Nephron (organoid): ENCODE measurements around the gene LIN7C.
A peak's percentile ranks its signal among the peaks of the same experiment; 100 is the strongest.

Experiments used
- H3K27ac Mint-ChIP-seq, 3 experiments: 2 replicates each; pipeline ENCODE4 v1.8.0; 2020; ENCODE audit warnings: mixed read lengths in 3 of 3, mild to moderate bottlenecking in 2 of 3, moderate library complexity in 1 of 3
- H3K27me3 Mint-ChIP-seq: 2 replicates; pipeline ENCODE4 v1.8.0; 2021; ENCODE audit warnings: low read depth, mild to moderate bottlenecking, moderate library complexity, mixed read lengths
- H3K36me3 Mint-ChIP-seq: 2 replicates; pipeline ENCODE4 v1.8.0; 2020; ENCODE audit warnings: low read depth, mixed read lengths
- H3K4me1 Mint-ChIP-seq: 2 replicates; pipeline ENCODE4 v1.8.0; 2020; ENCODE audit warnings: mixed read lengths
- H3K4me3 Mint-ChIP-seq, 3 experiments: 2 replicates each; pipeline ENCODE4 v1.8.0; 2020; ENCODE audit warnings: mild to moderate bottlenecking in 3 of 3, mixed read lengths in 3 of 3, moderate library complexity in 2 of 3
- H3K9me3 Mint-ChIP-seq: 2 replicates; pipeline ENCODE4 v1.8.0; 2020; ENCODE audit warnings: mixed read lengths
- CTCF ChIP-seq, 3 experiments: fragments of 200-600 bp; sonication (generic); IDR thresholded peaks; one replicate each; pipeline ENCODE4 v1.5.0; 2021; ENCODE audit warnings: antibody characterized with exemption in 3 of 3; ENCODE audit not compliant: unreplicated experiment in 3 of 3

LIN7C gene

DNA sequence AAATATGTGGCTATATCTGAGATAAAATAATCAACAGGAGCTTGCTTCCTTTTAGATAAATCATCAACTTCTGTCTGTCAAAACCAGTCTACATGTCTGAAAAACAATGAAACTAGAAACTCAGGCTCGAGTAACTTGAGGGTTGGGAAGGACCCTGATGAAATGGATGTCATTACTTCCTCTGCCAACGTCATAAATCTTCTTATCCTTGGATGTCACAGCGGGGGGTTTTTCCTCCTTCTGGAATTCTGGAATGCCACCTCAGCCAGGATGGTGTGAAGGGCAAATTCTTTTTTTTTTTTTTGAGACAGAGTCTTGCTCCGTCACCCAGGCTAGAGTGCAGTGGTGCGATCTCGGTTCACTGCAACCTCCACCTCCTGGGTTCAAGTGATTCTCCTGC lies 47.4 kb downstream of the LIN7C start:
- Mint-ChIP-seq H3K4me1 (peaks cover 47% of the 10 kb centered on the region), H3K27ac (peak overlapping the region in 2 of 3 experiments; percentile 71 to 88), H3K27me3 (no peaks in the 10 kb centered on the region), H3K36me3 (peaks cover 6% of the 10 kb centered on the region), H3K9me3 (no peaks in the 10 kb centered on the region), H3K4me3 (no peak overlapping the region)
- no peak for TF ChIP-seq CTCF (IDR thresholded peaks at IDR 0.05; ENCODE audit: unreplicated experiment in 3 of 3)

GRCh38 chr11:27458182-27458581 lies 48.4 kb downstream of the LIN7C start:
- Mint-ChIP-seq H3K4me3 (no peak overlapping the region), H3K4me1 (peaks cover 41% of the 10 kb centered on the region), H3K36me3 (peaks cover 6% of the 10 kb centered on the region), H3K27ac (peak overlapping the region in 2 of 3 experiments; percentile 53 to 89), H3K9me3 (no peaks in the 10 kb centered on the region), H3K27me3 (no peaks in the 10 kb centered on the region)
- no peak for TF ChIP-seq CTCF (IDR thresholded peaks at IDR 0.05; ENCODE audit: unreplicated experiment in 3 of 3)

DNA sequence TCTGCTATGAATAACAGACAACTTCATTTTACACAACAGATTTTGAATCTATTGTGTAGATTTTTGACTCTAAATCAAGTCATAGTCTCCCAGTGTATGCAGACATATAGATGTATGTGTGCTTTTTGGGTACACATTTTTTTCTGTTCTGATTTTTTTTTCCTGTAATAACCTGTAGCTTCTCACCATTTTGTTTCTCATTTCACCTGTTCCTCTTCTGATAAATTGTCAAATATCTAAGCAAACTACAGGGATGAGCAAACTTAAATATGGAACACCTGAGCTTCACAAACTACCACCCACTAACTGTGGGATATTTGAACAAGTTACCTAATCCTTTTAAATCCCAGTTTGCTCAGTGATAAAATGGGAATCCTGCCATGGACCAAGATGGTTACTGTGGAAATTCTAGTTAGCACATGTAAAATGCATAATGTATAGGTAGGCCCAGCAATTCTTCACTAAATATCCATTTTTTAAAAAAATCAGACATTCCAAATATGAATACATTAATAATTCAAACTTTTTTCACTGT lies 49.7 kb downstream of the LIN7C start:
- Mint-ChIP-seq H3K27me3 (no peaks in the 10 kb centered on the region), H3K36me3 (peaks cover 6% of the 10 kb centered on the region), H3K4me1 (peaks cover 42% of the 10 kb centered on the region), H3K4me3 (no peak overlapping the region), H3K27ac (peak overlapping the region; percentile 63 to 89 (median 81)), H3K9me3 (no peaks in the 10 kb centered on the region)
- TF ChIP-seq CTCF (IDR thresholded peaks at IDR 0.05; ENCODE audit: unreplicated experiment in 3 of 3), result no peak

GRCh38 chr11:27456140-27456794 lies 50.3 kb downstream of the LIN7C start:
- H3K27me3 Mint-ChIP-seq, result no peaks in the 10 kb centered on the region
- H3K27ac Mint-ChIP-seq, result peak overlapping the region; percentile 63 to 89 (median 81)
- peaks cover 48% of the 10 kb centered on the region for H3K4me1 Mint-ChIP-seq
- H3K4me3 Mint-ChIP-seq, result peak overlapping the region in 1 of 3 experiments; percentile 3
- peaks cover 6% of the 10 kb centered on the region for H3K36me3 Mint-ChIP-seq
- TF ChIP-seq CTCF (IDR thresholded peaks at IDR 0.05; ENCODE audit: unreplicated experiment in 3 of 3), result no peak
- no peaks in the 10 kb centered on the region for H3K9me3 Mint-ChIP-seq

DNA sequence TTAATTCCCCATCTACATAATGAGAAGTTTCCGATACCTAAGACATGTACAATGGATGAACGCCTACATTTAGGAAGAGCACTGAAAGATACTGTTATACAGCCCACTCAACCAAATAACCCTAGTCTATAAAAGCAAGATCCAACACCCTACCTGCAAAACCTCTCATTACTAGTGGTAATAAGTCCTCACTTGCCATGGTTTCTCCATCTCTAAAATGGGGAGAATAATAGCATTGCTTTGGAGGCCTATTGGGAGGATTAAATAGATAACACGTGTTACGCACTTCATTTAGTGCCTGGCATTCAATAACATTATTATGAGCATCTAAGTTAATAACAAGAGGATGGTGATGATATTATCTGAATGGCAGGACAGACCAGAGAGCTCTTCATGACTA lies 50.9 kb downstream of the LIN7C start:
- Mint-ChIP-seq H3K4me3 (no peak overlapping the region), H3K9me3 (no peaks in the 10 kb centered on the region), H3K27me3 (no peaks in the 10 kb centered on the region), H3K4me1 (peaks cover 52% of the 10 kb centered on the region), H3K27ac (peak overlapping the region; percentile 63 to 89 (median 81)), H3K36me3 (peaks cover 6% of the 10 kb centered on the region)
- no peak for TF ChIP-seq CTCF (IDR thresholded peaks at IDR 0.05; ENCODE audit: unreplicated experiment in 3 of 3)

GRCh38 chr11:27453701-27454100 lies 52.9 kb downstream of the LIN7C start:
- no peaks in the 10 kb centered on the region for H3K9me3 Mint-ChIP-seq
- H3K36me3 Mint-ChIP-seq, result peaks cover 6% of the 10 kb centered on the region
- no peaks in the 10 kb centered on the region for H3K27me3 Mint-ChIP-seq

More at GRCh38 chr11:27453701-27454100, 52.9 kb downstream of the LIN7C start:
- no peak for TF ChIP-seq CTCF (IDR thresholded peaks at IDR 0.05; ENCODE audit: unreplicated experiment in 3 of 3)
- peaks cover 44% of the 10 kb centered on the region for H3K4me1 Mint-ChIP-seq
- no peak overlapping the region for H3K4me3 Mint-ChIP-seq
- peak overlapping the region in 1 of 3 experiments; percentile 89 for H3K27ac Mint-ChIP-seq
